Lung (tissue), 12 donors: ENCODE measurements around the gene VPS13D. TPM values are rescaled to one million over a fixed set of nuclear protein-coding genes. Genes with fewer than 3 reads are reported as not detected.

Source experiments
- ATAC-seq: fragments of 200-7000 bp; cut with Tn5 transposase; one replicate; pipeline ENCODE4 v1.9.1; 2020; ENCODE audit warnings: moderate number of reproducible peaks; ENCODE audit not compliant: insufficient read depth, low FRiP score
- DNase-seq, 3 donors: peaks; one replicate each; pipeline ENCODE4 v3.0.0-alpha.2; 2013 to 2017
- H3K27ac ChIP-seq, 2 donors: one replicate each; pipeline ENCODE4 v1.5.1; 2013; ENCODE audit warnings: mild to moderate bottlenecking in 2 of 2, moderate library complexity in 2 of 2, control low read depth in 1 of 2, inconsistent platforms in 1 of 2, low read depth in 1 of 2, low read length in 1 of 2
- H3K27me3 ChIP-seq, 3 donors: one replicate each; pipeline ENCODE4 v1.5.1; 2013; ENCODE audit warnings: low read length in 2 of 3; ENCODE audit not compliant: control insufficient read depth in 3 of 3, insufficient read depth in 3 of 3
- H3K36me3 ChIP-seq, 4 donors: one replicate each; pipeline ENCODE4 v1.5.1; 2013; ENCODE audit warnings: low read length in 4 of 4, mild to moderate bottlenecking in 1 of 4, moderate library complexity in 1 of 4; ENCODE audit not compliant: control insufficient read depth in 4 of 4, insufficient read depth in 4 of 4
- H3K4me1 ChIP-seq, 5 donors: one replicate each; pipeline ENCODE4 v1.5.1; 2013; ENCODE audit warnings: low read length in 5 of 5, mild to moderate bottlenecking in 2 of 5, moderate library complexity in 1 of 5; ENCODE audit not compliant: control insufficient read depth in 5 of 5, insufficient read depth in 5 of 5
- H3K4me3 ChIP-seq: one replicate; pipeline ENCODE4 v1.5.1; 2013; ENCODE audit warnings: mild to moderate bottlenecking, control low read depth, moderate library complexity
- H3K9ac ChIP-seq, 2 donors: one replicate each; pipeline ENCODE4 v1.5.1; 2013; ENCODE audit warnings: low read length in 2 of 2, control low read depth in 1 of 2; ENCODE audit not compliant: insufficient read depth in 1 of 2
- H3K9me3 ChIP-seq, 4 donors: one replicate each; pipeline ENCODE4 v1.5.1; 2013; ENCODE audit warnings: low read length in 3 of 4, mild to moderate bottlenecking in 1 of 4, moderate library complexity in 1 of 4; ENCODE audit not compliant: control insufficient read depth in 4 of 4, insufficient read depth in 3 of 4
- CTCF ChIP-seq: IDR thresholded peaks from 2 replicates; pipeline ENCODE4 v1.5.1; 2012; ENCODE audit warnings: mild to moderate bottlenecking; ENCODE audit errors: control extremely low read depth, extremely low read depth
- WGBS, 2 donors: extraction: QIAGEN DNeasy Blood & Tissue Kit; methylation state at CpG; one replicate each; pipeline ENCODE4 v1.1.7; 2013; 5-methylcytosine and 5-hydroxymethylcytosine counted together
- polyA plus RNA-seq, 2 donors: library from polyadenylated mRNA; stranded (reverse); fragments of 200-250 nt; gene quantifications; one replicate each; pipeline ENCODE4 v1.2.1, GENCODE V29; 2013
- total RNA-seq, 2 donors: library from RNA; depleted of rRNA in 1 of 2; stranded (reverse); fragments of >200 nt in 1 of 2; gene quantifications; one replicate each; pipeline ENCODE4 v1.2.1, GENCODE V29; 2014 to 2021
- donor health status: control.
- donor health status: control.
- donor health status: Bipolar disorder and iron deficiency.
- donor health status: healthy.
- donor health status: DM: yes; HTN: yes; CAD: no.

The VPS13D gene
- total and polyA plus RNA-seq, 4 donors = 18.4 to 76.0 (median 37.5) TPM

GRCh38 chr1:12245733-12246132 is 15.9 kb downstream of the VPS13D start:
- Histone ChIP-seq H3K36me3 (peaks cover 19 to 45% (median 27%) of the 10 kb centered on the region in 4 donors), H3K9me3 (no peaks in the 10 kb centered on the region), H3K27ac (no peak overlapping the region), H3K27me3 (no peaks in the 10 kb centered on the region), H3K9ac (no peak overlapping the region), H3K4me3 (no peak overlapping the region), H3K4me1 (peaks cover 0 to 1% (median 0%) of the 10 kb centered on the region in 5 donors)
- DNase-seq (no peak), ATAC-seq (no peak)
- no peak for TF ChIP-seq CTCF

DNA sequence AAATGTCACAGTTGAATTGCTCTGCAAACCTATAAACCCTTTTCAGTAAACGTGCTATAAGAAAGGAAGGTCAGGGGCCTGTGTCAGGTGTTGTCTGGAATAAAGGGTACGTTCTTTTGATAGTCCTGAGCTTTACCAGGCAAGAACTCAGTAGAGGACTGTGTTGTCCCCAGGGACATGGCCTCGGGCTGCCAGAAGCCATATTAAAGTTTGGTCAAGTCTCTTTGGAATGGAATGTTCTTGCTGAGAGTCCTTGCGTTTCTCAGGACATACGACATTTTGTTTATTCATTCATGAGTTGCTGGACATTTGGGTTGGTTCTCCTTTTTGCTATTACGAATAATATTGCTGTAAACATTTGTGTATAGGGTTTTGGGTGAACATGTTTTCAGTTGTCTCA is 16.8 kb downstream of the VPS13D start:
- Histone ChIP-seq H3K4me1 (peaks cover 0 to 1% (median 0%) of the 10 kb centered on the region in 5 donors), H3K27ac (no peak overlapping the region), H3K9me3 (no peaks in the 10 kb centered on the region), H3K27me3 (no peaks in the 10 kb centered on the region), H3K36me3 (peaks cover 19 to 47% (median 33%) of the 10 kb centered on the region in 4 donors), H3K4me3 (no peak overlapping the region), H3K9ac (no peak overlapping the region)
- no peak for TF ChIP-seq CTCF
- DNase-seq (no peak), ATAC-seq (no peak)
- WGBS, 2 donors = 76 to 83% methylated on average over 6 of the region's 6 CpGs

- Histone ChIP-seq H3K9me3 (no peaks in the 10 kb centered on the region), H3K9ac (no peak overlapping the region), H3K27me3 (no peaks in the 10 kb centered on the region), H3K4me3 (no peak overlapping the region), H3K27ac (no peak overlapping the region), H3K36me3 (peaks cover 19 to 49% (median 38%) of the 10 kb centered on the region in 4 donors), H3K4me1 (peaks cover 0 to 1% (median 0%) of the 10 kb centered on the region in 5 donors)
- ATAC-seq (no peak), DNase-seq (no peak)
- WGBS, 2 donors = 93 to 99% methylated on average over 1 of the region's 1 CpG
- no peak for TF ChIP-seq CTCF
Measured at GRCh38 chr1:12249181-12249580, 19.4 kb downstream of the VPS13D start.

- WGBS, 2 donors = 87 to 88% methylated on average over 6 of the region's 6 CpGs
- peaks cover 0 to 1% (median 0%) of the 10 kb centered on the region in 5 donors for H3K4me1 ChIP-seq
- H3K27ac ChIP-seq = no peak overlapping the region
- no peak overlapping the region for H3K9ac ChIP-seq
- DNase-seq = no peak
- H3K9me3 ChIP-seq = no peaks in the 10 kb centered on the region
- no peak for TF ChIP-seq CTCF
- no peak overlapping the region for H3K4me3 ChIP-seq
- ATAC-seq = no peak
- H3K36me3 ChIP-seq = peaks cover 14 to 43% (median 33%) of the 10 kb centered on the region in 4 donors
- no peaks in the 10 kb centered on the region for H3K27me3 ChIP-seq
Measured at GRCh38 chr1:12249748-12250147, 19.9 kb downstream of the VPS13D start.
